ENCODE results near the gene AUTS2. TPM values are rescaled to one million over a fixed set of nuclear protein-coding genes. Genes with fewer than 3 reads are reported as not detected.

Gene AUTS2
- total RNA-seq, 3 donors from 2014 or later, result 31.5 to 94.3 (median 81.3) TPM

DNA sequence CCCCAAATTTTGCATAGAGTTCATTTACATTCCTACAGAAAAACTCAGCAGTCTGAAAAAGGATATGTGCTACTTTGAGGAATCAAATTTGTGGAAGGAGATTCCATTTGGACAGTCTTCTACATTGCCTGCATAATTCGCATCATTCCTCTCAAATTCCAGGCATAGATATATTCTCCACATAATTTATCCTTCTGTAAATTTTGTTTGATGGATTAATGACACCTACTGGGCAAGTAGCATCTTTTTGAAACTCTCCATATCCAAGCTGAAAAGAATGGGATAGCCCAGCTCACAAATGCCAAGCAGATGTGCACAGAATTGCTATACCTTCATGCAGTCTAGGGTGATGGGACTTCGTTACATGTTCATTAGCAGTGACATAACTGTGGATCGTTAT lies 515.3 kb downstream of the AUTS2 start:
- Histone ChIP-seq H3K9me3 (no peaks in the 10 kb centered on the region), H3K4me1 (no peaks in the 10 kb centered on the region), H3K4me3 (no peak overlapping the region), H3K27ac (no peak overlapping the region), H3K36me3 (no peaks in the 10 kb centered on the region), H3K27me3 (no peaks in the 10 kb centered on the region)
- no peak for DNase-seq (ENCODE audit: low spot score in 2 of 2)
- TF ChIP-seq POLR2AphosphoS5 (IDR thresholded peaks at IDR 0.05) (no peak), POLR2A (IDR thresholded peaks at IDR 0.05) (no peak)
- TF ChIP-seq, protein P1, sequence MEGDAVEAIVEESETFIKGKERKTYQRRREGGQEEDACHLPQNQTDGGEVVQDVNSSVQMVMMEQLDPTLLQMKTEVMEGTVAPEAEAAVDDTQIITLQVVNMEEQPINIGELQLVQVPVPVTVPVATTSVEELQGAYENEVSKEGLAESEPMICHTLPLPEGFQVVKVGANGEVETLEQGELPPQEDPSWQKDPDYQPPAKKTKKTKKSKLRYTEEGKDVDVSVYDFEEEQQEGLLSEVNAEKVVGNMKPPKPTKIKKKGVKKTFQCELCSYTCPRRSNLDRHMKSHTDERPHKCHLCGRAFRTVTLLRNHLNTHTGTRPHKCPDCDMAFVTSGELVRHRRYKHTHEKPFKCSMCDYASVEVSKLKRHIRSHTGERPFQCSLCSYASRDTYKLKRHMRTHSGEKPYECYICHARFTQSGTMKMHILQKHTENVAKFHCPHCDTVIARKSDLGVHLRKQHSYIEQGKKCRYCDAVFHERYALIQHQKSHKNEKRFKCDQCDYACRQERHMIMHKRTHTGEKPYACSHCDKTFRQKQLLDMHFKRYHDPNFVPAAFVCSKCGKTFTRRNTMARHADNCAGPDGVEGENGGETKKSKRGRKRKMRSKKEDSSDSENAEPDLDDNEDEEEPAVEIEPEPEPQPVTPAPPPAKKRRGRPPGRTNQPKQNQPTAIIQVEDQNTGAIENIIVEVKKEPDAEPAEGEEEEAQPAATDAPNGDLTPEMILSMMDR (IDR thresholded peaks at IDR 0.05), result no peak
- intact Hi-C loops (cut with DNase I; ENCODE audit: low total_unique reads), result no loop called here

DNA sequence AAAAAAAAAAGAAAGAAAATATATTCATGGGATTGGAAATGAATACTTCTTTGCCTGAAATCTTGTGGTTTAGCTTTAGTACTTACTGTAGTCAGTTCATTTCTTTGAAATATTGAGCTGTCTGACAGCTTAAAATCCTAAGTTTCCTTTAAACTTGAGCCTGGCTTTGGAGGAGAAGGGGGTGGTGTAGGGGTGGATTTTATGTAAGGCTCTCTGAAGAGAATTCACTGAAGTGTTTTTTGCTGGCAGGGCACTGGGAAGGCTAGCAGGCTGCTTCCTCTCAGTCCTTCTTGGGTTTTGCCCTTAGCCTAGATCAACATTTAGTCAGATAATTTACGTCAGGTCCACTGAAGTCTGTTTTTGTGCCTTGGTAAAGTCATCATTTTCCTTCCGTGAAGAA lies 516.5 kb downstream of the AUTS2 start:
- TF ChIP-seq POLR2AphosphoS5 (IDR thresholded peaks at IDR 0.05), result no peak
- TF ChIP-seq POLR2A (IDR thresholded peaks at IDR 0.05), result no peak
- TF ChIP-seq, protein P1 (IDR thresholded peaks at IDR 0.05), result no peak
- intact Hi-C loops (cut with DNase I; ENCODE audit: low total_unique reads), result no loop called here
- Histone ChIP-seq H3K27me3 (no peaks in the 10 kb centered on the region), H3K4me3 (no peak overlapping the region), H3K9me3 (no peaks in the 10 kb centered on the region), H3K4me1 (no peaks in the 10 kb centered on the region), H3K27ac (no peak overlapping the region), H3K36me3 (no peaks in the 10 kb centered on the region)
- no peak for DNase-seq (ENCODE audit: low spot score in 2 of 2)

DNA sequence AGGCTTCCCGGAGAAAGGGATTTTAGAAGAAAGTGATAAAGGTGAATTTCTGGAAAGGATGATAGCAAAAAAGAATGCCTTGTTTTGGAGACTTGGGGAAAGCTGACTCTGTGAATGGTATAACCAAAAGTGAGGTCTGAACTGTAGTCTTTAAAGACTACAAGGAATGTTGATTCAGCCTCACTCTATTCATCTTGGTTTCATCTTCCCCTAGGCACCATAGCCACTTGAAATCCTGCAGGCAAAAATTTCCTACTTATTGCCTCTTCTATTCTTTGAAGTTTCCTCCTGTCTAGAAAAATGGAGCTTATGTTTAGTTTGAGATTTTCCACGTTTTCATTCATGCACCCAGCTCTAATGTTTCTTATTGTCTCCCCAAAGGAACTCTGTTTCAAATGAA lies 518.0 kb downstream of the AUTS2 start:
- no peaks in the 10 kb centered on the region for H3K27me3 ChIP-seq
- no peak overlapping the region for H3K4me3 ChIP-seq
- H3K9me3 ChIP-seq, result peaks cover 0 to 5% of the 10 kb centered on the region in 2 donors
- intact Hi-C loops (cut with DNase I; ENCODE audit: low total_unique reads), result no loop called here
- no peaks in the 10 kb centered on the region for H3K4me1 ChIP-seq
- H3K27ac ChIP-seq, result no peak overlapping the region
- no peak for DNase-seq (ENCODE audit: low spot score in 2 of 2)
- no peaks in the 10 kb centered on the region for H3K36me3 ChIP-seq
- no peak for TF ChIP-seq POLR2A (IDR thresholded peaks at IDR 0.05)
- no peak for TF ChIP-seq POLR2AphosphoS5 (IDR thresholded peaks at IDR 0.05)
- TF ChIP-seq, protein P1 (IDR thresholded peaks at IDR 0.05), result no peak

DNA sequence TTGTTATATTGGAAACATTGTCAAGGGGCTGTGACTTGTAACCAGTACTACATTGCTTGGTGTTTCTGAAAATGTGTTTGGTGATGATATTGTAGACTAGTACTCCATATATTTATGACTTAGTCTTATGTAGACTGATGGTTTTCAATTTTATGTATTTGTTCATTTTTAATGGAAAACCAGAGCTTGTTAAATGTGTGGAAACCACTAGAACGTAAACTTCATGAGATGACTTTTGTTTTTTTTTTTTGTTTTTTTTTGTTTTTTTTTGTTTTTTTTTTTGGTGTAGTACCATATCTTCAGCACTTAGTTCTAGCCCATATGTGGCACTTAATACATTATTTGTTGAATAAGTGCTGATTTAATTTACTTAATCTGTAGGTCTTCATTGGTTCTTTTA lies 518.6 kb downstream of the AUTS2 start:
- H3K9me3 ChIP-seq, result peaks cover 5 to 11% of the 10 kb centered on the region in 2 donors
- no peak overlapping the region for H3K4me3 ChIP-seq
- H3K4me1 ChIP-seq, result no peaks in the 10 kb centered on the region
- intact Hi-C loops (cut with DNase I; ENCODE audit: low total_unique reads), result no loop called here
- H3K27ac ChIP-seq, result no peak overlapping the region
- TF ChIP-seq, protein P1 (IDR thresholded peaks at IDR 0.05), result no peak
- TF ChIP-seq POLR2A (IDR thresholded peaks at IDR 0.05) (no peak), POLR2AphosphoS5 (IDR thresholded peaks at IDR 0.05) (no peak)
- H3K27me3 ChIP-seq, result no peaks in the 10 kb centered on the region
- no peak for DNase-seq (ENCODE audit: low spot score in 2 of 2)
- no peaks in the 10 kb centered on the region for H3K36me3 ChIP-seq

DNA sequence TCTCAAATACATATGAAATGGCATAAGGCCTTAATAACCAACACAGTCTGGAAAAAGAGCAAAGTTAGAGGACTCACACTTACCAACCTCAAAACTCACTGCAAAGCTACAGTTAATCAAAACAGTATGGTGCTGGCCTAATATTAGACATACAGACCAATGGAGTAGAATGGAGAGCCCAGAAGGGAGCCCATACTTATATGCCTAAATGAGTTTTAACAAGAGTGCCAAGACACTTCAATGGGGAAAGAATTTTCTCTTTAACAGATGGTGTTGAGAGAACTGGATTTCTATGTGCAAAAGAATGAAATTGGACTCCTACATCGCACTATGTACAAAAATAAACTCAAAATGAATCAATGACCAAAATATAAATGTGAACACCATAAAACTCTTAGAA lies 522.6 kb downstream of the AUTS2 start:
- H3K4me1 ChIP-seq, result no peaks in the 10 kb centered on the region
- intact Hi-C loops (cut with DNase I; ENCODE audit: low total_unique reads), result no loop called here
- no peak overlapping the region for H3K4me3 ChIP-seq
- no peaks in the 10 kb centered on the region for H3K36me3 ChIP-seq
- no peak overlapping the region for H3K27ac ChIP-seq
- peaks cover 14 to 26% of the 10 kb centered on the region in 2 donors for H3K9me3 ChIP-seq
- no peak for TF ChIP-seq POLR2A (IDR thresholded peaks at IDR 0.05)
- TF ChIP-seq POLR2AphosphoS5 (IDR thresholded peaks at IDR 0.05), result no peak
- TF ChIP-seq, protein P1 (IDR thresholded peaks at IDR 0.05), result no peak
- no peaks in the 10 kb centered on the region for H3K27me3 ChIP-seq
- DNase-seq (ENCODE audit: low spot score in 2 of 2), result no peak

Measured in breast epithelium (tissue), 4 donors.